Renal cortical epithelial cell (primary cell): Measurements from ENCODE around the gene SPART. TPM values are rescaled to one million over a fixed set of nuclear protein-coding genes. Genes with fewer than 3 reads are reported as not detected.
A peak's percentile ranks its signal among the peaks of the same experiment; 100 is the strongest.

Experiments used
- DNase-seq: peaks from one replicate; pipeline ENCODE4 v3.0.0-alpha.2; 2011; ENCODE audit warnings: low read depth
- total RNA-seq: library from RNA; depleted of rRNA; stranded (reverse); fragments of >200 nt; gene quantifications from 2 replicates; pipeline ENCODE4 v1.2.3, GENCODE V29; 2014

SPART gene, protein sequence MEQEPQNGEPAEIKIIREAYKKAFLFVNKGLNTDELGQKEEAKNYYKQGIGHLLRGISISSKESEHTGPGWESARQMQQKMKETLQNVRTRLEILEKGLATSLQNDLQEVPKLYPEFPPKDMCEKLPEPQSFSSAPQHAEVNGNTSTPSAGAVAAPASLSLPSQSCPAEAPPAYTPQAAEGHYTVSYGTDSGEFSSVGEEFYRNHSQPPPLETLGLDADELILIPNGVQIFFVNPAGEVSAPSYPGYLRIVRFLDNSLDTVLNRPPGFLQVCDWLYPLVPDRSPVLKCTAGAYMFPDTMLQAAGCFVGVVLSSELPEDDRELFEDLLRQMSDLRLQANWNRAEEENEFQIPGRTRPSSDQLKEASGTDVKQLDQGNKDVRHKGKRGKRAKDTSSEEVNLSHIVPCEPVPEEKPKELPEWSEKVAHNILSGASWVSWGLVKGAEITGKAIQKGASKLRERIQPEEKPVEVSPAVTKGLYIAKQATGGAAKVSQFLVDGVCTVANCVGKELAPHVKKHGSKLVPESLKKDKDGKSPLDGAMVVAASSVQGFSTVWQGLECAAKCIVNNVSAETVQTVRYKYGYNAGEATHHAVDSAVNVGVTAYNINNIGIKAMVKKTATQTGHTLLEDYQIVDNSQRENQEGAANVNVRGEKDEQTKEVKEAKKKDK
- 65.1 and 152 TPM in 2 replicates for total RNA-seq

DNA sequence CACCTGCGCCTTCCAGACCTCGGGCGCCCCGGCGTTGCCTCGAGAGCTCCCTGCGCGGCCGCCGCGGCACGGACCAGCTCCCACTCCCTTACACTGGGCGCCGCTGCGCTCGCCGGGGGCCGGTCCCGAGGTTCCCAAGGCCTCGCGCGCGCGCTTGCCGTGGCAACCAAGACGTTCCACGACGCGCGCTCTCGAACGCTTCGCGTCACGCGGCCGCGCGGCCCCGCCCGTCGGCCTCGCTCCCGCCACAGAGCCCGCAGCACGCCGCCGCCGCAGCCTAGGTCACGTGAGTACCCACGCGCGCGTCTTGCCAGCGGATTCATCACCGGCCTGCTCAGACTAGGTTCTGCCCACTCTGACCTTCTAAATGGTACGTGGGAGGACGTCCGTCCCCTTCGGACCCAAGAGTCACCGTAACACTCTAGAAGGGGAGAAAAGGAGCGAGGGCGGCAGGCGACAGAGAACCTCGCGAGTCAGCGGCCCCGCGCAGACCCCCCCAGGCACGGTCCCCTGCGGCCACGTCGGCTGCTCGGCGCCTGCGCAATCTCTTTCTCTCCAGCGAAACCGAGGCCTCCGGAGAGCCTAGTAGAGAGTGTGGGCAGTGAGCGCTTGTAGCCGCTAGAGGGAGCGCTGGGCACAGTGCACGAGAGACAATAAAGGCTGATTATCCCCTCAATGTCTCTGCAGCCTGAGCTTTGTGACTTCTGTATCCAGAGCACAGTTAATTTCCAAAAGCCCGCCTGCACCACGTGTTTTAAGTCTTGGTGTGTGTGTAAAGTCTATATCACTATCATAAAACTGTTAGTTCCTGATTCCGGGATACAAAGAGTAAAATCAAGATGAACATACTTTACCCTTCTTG, at the start of gene SPART:
SPART (minus strand) TSS at position 173 of the 862 bp plus-strand sequence. CDS start 10,564 bp downstream, outside the sequence.
- peak; percentile 80 for DNase-seq

GRCh38 chr13:36395280-36395679, 49.1 kb upstream of the SPART start:
- DNase-seq, result peak; percentile 79

DNA sequence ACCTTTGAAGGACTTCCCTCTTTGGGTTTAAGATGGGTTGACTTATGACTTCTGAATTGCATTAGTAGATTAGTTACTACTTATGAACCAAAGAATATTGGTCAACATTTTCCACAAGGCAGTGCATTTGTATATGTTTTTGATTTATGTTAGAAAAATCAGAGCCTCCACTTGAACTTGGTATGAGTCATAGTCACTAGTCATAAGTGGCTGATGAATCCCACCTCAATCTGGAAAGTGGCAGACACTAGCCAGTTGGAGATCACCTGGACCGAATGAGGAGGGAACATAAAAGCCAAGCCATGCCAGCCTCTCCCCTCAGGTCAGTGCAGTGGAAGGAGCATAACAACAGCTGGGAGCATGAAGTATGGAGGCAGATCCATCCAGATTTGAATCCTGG, 39.3 kb upstream of the SPART start:
- peak; percentile 28 for DNase-seq

- peak; percentile 89 for DNase-seq
Observed at GRCh38 chr13:36382030-36382429, 35.8 kb upstream of the SPART start.

DNA sequence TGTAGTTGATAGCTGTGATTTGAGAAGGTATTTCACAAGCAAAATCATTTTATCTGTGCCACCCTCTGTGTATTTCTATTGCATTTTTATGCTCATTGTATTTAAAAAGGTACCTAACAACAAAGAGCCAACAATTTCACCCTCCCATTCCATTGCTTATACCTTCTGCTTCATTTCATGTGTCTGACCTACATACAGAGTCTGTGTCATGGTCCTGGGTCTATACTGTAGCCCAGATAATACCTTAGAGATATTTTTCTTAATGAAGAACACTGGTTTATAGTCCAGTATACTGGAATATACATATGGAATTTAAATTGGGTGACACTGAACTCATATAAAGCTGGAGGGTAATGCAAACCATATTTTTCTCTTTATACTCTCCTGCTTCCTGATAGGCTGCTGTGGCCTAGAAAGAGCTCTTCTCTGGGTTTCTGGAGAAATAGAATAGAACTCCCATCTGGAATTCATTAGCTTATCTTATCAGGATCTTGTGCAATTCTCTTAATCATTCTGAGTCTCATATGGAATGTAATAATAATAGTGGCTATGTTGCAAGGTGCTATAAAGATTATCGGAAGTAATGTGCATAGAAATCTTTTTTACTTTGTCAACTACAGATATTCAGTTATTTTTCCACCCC, 31.8 kb upstream of the SPART start:
- DNase-seq, result no peak

- no peak for DNase-seq
Observed at GRCh38 chr13:36374063-36374462, 27.9 kb upstream of the SPART start.

DNA sequence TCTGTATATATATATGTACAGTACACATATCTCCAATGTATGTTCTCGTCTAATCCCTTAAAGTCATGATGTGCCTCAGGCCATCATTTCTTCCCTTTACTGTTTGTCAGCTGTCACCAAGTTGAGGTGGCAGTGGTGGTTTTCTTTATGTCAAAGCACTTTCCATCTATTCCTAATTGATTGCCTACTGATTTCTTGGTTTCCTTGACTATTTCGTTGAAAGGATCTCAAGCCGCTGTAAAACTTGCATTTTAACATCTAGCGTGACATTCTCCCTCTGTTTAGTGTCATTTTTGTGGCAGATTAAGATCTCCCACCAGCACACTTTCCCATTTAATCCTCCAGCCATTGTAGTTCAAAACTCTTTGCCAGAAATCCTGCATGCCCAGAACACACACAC, 25.0 kb upstream of the SPART start:
- no peak for DNase-seq

DNA sequence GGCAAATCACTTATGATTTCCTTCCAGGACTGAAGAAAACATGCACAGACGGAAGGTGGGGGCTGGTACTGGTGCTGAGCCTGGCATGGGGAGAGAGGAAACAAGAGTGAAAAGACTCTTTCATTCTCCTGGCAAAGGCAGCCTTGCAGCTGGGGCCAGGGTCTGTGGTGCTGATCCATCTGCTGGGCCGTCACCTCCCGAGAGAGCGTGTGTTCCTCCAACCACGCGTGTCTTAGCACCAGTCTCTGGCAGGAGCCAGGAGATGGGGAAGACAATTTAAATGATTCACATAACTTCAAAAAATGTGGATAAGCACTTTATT, 23.9 kb upstream of the SPART start:
- no peak for DNase-seq

DNA sequence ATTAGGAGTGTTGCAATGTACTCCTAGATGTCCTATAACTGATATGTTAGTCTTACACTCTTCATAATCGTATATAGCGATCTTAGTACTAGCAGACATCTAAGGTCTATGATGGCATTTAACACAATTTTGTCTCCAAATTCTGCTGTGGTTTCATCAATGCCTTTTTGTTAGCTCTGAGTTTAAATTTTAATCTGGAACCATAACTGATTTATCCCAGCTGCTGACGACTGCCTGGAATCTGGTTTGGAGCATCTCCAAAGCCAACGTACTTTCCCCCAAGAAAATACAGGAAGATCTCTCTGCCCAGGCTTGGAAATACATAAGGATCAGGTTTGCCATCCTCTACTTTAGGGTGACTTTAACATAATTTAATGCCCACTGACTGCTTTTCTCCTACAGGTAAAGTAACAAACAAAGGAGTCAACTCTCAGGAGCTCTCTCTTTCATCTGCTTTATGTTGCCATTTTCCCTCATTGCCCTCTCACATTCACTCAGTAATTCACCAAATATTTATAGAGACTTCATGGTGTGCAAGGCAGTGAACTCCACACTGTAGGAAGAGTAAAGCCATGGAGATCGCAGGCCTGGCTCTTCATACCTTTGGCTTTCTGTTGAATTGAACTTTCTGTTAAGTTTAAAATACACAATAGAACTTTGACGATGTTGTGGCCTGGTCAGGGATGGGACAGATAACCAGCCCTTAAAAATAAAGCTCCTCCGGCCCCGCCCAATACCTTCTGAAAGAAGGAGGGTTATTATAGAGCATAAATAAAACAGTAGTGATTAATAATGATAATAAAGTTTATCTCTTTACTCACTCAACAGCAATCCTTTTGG, 23.3 kb upstream of the SPART start:
- peak; percentile 46 for DNase-seq

- no peak for DNase-seq
Observed at GRCh38 chr13:36366031-36366430, 19.8 kb upstream of the SPART start.

DNA sequence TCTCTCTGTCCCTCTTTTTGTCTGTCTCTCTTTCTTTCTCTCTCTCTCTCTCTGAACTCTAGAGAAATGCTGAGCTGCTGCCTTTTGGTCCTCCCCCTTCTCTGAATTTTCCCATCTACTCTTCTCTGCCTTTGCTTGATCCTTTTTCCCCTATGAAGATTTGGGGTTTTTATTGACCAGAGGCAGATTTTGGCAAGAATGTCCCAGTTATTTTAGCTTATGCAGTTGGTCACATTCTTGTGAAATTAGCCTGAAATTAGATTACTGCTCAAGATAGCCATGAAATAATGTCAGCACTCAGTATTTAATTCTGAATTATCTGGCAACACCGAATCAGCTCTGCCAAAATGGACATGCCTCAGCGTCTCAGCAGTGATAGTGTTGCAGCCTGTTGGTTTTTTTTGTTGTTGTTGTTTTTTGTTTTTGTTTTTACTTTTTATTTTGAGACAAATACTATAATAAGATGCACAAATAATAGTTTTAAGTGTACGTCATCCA, 17.2 kb upstream of the SPART start:
- no peak for DNase-seq

- no peak for DNase-seq
Observed at GRCh38 chr13:36362914-36363313, 16.7 kb upstream of the SPART start.

GRCh38 chr13:36362251-36362650, 16.1 kb upstream of the SPART start:
- DNase-seq, result peak; percentile 95

GRCh38 chr13:36360903-36361302, 14.7 kb upstream of the SPART start:
- DNase-seq, result no peak

DNA sequence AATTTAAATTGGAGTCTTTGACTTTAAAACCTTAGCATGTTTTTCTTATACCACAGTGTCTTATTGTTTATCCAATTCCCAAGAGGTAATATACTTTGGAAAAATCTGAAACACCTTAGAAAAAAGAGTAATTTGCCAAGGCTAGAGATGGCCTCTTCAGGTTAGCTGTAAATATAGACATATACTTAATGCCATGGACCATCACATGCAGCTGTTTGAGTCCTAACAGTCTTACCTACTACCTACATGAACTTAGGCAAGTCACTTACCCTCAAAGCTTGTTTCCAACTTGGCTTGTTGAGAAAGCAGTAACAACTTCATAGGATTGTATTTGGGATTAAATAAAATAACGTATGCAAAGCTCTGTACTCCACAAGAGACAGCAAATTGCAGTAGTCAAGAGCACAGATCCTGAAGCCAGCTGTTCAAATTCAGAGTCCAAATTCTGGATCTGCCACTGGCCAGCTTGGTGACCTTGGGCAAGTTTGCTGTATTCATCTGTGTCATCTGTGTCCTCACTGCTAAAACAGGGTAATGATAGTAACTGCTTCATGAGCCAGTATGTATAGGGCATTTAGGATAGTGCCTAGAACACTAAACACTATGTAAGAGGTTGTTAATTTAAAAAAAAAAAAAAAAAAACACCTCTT, 13.2 kb upstream of the SPART start:
- DNase-seq, result no peak

DNA sequence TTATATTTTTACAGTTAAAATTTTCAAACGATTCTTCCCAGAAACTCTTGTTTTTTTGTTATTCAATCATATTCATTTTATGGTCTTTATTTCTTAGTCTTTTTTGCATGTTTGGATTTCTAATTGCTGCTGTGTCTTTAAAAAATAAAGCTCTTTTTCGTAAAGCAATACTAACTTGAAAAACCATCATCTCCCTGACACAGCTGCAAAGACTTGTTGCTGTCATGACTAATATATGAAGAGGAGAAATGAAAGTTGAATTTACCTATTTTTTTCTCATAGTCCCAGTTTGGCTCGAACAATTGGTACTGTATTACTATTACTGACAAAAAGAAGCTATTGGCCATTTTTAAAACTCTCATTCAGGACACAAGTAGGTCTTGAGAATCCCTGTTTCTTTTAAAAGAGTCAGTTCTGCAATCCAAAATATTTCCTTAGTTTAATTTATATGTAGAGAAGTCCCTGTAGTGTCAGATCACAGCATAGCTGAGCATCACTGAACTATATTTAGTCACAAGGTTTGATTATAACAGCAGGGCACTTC, 12.1 kb upstream of the SPART start:
- DNase-seq, result no peak

DNA sequence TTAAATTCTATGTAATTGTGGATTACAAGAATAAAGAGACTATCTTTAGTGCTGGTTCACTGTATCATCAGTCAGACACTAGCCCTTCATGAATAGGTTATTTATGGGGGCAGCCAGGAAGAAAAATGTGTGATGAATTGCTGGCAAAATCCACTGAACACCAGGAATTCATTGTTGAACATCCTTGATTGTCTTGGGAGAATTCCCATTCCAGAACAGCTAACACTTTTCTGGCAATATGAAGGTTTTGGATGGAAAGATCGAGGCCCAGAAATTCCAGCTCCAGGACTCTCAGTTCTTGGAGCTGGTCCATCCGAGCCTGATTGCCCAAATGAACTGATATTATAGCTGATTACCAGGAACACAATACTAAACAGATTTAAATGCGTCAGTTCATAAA, 11.5 kb upstream of the SPART start:
- DNase-seq, result peak; percentile 48

DNA sequence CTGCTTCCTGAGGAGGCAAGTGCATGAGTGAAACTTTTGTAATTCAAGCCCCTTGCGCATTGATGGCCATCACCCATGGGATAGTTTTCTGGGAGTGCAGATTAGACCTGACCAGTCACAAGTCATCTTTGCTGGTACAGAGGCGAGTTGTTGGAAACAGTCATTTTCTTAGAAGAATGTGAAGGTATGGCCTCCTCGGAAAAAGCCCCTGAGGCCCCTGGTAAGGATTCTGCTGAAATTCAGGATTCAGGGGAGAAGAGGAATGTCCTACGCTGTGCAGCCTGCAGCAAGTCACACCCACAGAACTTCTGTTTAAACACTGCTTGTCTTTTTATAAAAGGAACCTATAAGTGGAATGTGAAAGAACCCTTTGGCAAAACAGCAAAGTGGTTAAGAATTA, 11.0 kb upstream of the SPART start:
- no peak for DNase-seq

- DNase-seq, result peak; percentile 87
Observed at GRCh38 chr13:36356058-36356457, 9.9 kb upstream of the SPART start.

DNA sequence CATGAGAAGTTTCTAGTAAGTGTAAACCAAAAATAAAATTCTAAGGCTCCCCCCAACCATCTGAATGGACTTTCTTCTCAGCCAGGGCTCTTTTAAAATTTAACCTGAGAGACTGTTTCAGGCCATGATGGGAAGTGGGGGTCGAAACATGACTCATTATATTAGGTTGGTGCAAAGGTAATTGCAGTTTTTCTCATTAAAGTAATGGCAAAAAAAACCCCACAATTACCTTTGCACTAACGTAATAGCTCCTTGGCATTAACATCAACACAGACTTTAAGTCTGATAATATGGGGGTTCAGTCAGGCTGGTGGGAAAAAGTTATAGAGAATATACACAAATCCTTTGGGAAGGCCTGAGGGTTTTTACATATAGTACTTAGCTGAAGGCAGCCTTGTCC, 9.4 kb upstream of the SPART start:
- DNase-seq, result peak; percentile 77
